HG02623 (cell line): ENCODE data around the gene ST6GALNAC3.
"Not testable (repeated sequence)": the region's sequence is repeated elsewhere in the genome, so short reads cannot be mapped to it uniquely, and the experiment has no call there.

ENCODE experiments used
- ATAC-seq: cut with Tn5 transposase; IDR thresholded peaks from one replicate; pipeline ENCODE4 v1.9.1; 2021; ENCODE audit warnings: moderate library complexity; ENCODE audit not compliant: unreplicated experiment

The ST6GALNAC3 gene

GRCh38 chr1:76070538-76070937 lies 4.0 kb upstream of the ST6GALNAC3 start:
- no peak for ATAC-seq

GRCh38 chr1:76073481-76073880 lies 1.1 kb upstream of the ST6GALNAC3 start:
- ATAC-seq = no peak

GRCh38 chr1:76075188-76075489 lies 593 bp downstream of the ST6GALNAC3 start:
- ATAC-seq = no peak

- ATAC-seq = no peak
Observed at GRCh38 chr1:76075877-76076276, 1.3 kb downstream of the ST6GALNAC3 start.

- ATAC-seq = no peak
Observed at GRCh38 chr1:76079475-76080227, 5.1 kb downstream of the ST6GALNAC3 start.

GRCh38 chr1:76080552-76081079 lies 6.1 kb downstream of the ST6GALNAC3 start:
- ATAC-seq = no peak

- ATAC-seq = no peak
Observed at GRCh38 chr1:76082062-76082461, 7.5 kb downstream of the ST6GALNAC3 start.

GRCh38 chr1:76083189-76083588 lies 8.6 kb downstream of the ST6GALNAC3 start:
- ATAC-seq = no peak

GRCh38 chr1:76084029-76084627 lies 9.6 kb downstream of the ST6GALNAC3 start:
- no peak for ATAC-seq

GRCh38 chr1:76084685-76085084 lies 10.1 kb downstream of the ST6GALNAC3 start:
- ATAC-seq = no peak

- ATAC-seq = no peak
Observed at GRCh38 chr1:76086109-76086508, 11.6 kb downstream of the ST6GALNAC3 start.

- no peak for ATAC-seq
Observed at GRCh38 chr1:76086597-76086996, 12.1 kb downstream of the ST6GALNAC3 start.

- ATAC-seq = no peak
Observed at GRCh38 chr1:76090283-76091203, 16.0 kb downstream of the ST6GALNAC3 start.

GRCh38 chr1:76092812-76093211 lies 18.3 kb downstream of the ST6GALNAC3 start:
- no peak for ATAC-seq

GRCh38 chr1:76093522-76094312 lies 19.2 kb downstream of the ST6GALNAC3 start:
- ATAC-seq = no peak

- no peak for ATAC-seq
Observed at GRCh38 chr1:76095802-76096201, 21.3 kb downstream of the ST6GALNAC3 start.

- ATAC-seq = not testable (repeated sequence)
Observed at GRCh38 chr1:76097064-76097463, 22.5 kb downstream of the ST6GALNAC3 start.

GRCh38 chr1:76098845-76099244 lies 24.3 kb downstream of the ST6GALNAC3 start:
- ATAC-seq = no peak

- ATAC-seq = no peak
Observed at GRCh38 chr1:76101548-76101947, 27.0 kb downstream of the ST6GALNAC3 start.

GRCh38 chr1:76102046-76102445 lies 27.5 kb downstream of the ST6GALNAC3 start:
- no peak for ATAC-seq

GRCh38 chr1:76103034-76103433 lies 28.5 kb downstream of the ST6GALNAC3 start:
- ATAC-seq = no peak
